HG03066 (cell line): ENCODE measurements around the gene CNOT2.

Experiments used
- ATAC-seq: cut with Tn5 transposase; IDR thresholded peaks from one replicate; pipeline ENCODE4 v1.9.1; 2021; ENCODE audit warnings: low read depth; ENCODE audit not compliant: unreplicated experiment

The CNOT2 gene, protein sequence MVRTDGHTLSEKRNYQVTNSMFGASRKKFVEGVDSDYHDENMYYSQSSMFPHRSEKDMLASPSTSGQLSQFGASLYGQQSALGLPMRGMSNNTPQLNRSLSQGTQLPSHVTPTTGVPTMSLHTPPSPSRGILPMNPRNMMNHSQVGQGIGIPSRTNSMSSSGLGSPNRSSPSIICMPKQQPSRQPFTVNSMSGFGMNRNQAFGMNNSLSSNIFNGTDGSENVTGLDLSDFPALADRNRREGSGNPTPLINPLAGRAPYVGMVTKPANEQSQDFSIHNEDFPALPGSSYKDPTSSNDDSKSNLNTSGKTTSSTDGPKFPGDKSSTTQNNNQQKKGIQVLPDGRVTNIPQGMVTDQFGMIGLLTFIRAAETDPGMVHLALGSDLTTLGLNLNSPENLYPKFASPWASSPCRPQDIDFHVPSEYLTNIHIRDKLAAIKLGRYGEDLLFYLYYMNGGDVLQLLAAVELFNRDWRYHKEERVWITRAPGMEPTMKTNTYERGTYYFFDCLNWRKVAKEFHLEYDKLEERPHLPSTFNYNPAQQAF

DNA sequence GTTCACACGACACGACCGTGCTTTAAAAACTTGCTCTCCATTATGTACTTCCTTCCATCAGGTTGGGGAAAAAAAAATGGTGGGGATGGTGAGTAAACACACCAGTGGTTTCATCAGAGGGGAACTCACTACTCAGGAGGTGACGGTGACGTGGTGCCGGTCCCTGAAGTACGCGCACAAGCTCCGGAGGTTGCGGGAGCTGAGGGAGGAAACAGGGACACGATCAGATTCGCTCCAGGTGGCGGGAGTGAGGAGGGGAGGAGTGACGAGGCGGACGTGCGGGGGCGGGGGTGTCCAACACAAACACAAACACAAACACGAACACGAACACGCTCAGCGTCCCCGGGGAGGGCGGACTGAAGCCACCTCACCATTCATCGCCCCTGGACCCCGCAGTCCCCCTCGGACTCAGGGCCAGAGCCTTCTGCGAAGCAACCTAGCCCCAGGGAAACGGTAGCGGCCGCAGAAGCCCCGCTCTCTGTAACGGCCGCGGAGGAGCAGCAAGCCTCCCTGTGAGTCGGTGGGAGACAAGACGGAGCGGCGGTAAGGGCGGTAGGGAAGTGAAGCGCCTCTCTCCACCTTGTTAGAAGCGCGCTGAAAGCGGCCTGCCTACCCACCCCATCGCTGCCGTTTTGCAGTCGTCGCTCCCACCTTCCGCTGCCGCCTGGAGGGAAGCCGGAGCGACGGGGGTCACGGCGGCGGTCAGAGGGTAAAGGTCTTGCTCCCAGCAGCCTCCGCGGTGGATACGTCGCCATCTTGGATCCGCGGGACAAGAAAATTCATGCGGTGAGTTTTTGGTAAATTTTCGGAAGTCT, at the start of gene CNOT2:
CNOT2 (plus strand) TSS at position 739 of the 815 bp plus-strand sequence. CDS start 34,794 bp downstream, outside the sequence.
- peak; percentile 65 for ATAC-seq

DNA sequence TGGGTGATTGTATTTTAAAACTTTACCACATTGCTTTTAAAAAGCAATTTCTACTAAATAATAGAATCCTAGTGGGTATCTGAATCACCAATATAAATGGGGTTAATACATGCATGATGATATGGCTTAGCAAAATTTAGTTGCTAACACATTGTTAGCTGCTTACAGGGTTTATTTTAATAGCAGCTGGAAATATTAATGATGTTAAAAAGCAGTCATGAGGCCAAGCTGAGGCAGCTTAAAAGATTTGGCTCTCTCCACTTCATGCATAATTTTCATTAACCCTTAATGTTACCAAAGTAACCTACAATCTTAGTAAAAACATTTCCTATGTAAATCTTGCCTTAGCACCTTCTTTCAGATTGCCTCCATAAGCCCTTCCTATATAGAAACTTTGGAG, 49.2 kb upstream of the CNOT2 start:
- no peak for ATAC-seq

DNA sequence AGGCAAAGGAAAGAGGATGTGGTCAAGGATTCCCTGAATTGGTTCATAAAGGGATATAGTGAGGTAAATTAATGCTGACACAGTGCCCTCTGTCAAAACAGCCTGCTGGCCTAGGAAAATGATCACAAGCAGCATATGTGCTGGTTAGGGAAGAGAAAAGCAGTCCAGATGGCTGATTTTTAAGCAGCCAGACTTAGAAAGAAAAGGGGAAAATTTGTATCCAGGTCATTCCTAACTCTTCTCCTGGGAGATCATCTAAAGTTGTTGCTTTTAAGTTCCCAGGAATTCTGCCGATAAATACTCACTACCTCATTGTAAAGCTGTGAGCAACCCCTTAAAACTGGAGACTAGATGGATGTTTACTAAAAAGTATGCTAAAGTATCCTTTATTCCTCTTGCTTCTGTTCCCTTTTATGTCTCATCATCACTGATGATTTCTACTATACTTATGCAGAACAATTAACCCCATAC, 46.4 kb upstream of the CNOT2 start:
- no peak for ATAC-seq

DNA sequence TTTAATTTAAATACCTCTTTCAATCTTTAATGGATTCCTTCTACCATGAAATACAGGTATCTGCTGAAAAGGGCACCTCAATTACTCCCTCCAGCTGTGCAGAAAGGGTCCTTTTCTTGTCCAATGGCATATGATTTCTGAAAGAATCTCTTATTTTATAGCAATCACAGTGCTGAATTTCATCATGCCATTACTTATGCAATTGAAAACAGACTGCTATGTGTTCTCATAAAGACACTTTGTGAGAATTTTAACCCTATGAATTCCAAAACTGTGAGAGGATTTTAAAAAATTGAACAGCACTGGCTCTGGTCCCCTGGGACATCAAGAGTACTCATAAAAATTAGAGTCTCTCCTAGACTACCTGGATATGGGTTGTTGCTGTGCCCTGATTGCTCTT, 45.9 kb upstream of the CNOT2 start:
- no peak for ATAC-seq

DNA sequence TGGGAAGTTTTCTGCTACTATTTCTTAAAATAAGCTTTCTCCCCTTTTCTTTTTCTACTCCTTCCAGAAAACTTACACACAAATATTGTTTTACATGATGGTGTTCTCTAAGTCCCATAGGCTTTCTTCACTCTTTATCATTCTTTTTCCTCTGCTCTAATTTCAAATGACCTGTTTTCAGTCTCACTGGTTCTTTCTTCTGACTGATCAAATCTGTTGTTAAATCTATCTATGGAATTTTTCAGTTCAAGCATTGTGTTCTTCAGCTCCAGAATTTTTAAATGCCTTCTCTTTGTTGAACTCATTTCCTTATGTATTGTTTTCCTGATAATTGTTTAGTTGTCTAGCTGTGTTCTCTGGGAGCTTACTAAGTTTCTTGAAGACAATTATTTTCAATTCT, 29.5 kb upstream of the CNOT2 start:
- no peak for ATAC-seq

DNA sequence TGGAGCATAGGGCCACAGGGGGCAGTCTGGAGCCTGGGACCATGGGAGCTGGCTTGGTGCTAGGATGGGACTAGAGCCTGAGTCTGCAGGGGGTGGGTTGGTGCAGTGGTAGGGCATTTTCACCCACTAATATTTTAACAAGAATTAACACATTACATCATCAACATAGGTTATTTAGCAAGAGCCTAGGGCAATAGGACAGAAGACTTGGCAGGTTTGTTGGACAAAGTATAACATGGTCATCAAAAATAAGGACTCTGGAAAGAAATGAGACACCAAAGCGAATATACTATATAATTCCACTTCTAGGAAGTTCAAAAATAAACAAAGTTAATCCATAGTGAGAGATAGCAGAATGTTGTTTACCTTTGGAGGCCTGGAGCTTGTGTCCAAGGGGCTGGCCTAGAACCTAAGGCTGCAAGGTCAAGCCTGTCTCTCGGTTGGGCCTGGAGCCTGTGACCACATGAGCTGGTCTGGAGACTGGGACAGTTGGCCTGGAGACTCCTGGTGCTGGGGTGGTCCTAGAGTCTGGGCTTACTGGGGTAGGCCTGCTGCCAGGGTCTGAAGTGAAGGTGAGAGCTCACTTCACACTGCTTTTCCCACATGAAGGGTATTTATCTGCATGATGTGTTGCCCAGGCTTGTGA, 28.1 kb upstream of the CNOT2 start:
- ATAC-seq = no peak

DNA sequence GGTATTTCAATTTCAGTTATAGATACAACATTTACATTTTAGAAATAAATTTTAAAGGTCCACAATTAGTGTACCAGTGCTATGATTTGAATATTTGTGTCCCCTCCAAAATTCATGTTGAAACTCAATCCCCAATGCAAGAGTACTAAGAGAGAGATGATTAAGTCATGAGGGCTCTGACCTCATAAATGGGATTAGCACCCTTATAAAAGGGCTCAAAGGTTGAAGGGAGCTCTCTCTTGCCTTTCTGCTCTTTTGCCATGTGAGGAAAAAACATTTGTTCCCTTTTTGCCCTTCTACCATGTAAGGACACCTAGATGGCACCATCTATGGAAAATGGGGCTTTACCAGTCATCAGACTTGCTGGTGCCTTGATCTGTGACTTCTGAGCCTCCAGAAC, 25.8 kb upstream of the CNOT2 start:
- ATAC-seq = no peak

DNA sequence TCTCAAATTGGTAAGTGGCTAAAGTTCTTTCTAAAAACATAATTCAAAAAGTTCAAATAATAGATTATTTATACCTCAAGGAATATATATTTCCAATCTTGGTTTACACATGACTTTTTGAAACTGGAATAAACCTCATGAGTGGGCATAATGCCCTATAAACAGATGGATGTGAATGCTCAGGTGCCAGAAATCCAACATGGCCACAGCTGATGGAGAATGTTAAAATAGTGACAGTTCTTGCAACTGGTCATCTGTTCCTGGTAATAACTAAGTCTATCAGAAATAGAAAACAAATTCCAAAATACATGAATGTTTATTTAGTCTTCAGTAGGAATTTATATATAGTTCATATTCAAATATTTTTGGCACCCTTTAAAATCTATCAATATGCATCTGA, 21.6 kb upstream of the CNOT2 start:
- no peak for ATAC-seq

DNA sequence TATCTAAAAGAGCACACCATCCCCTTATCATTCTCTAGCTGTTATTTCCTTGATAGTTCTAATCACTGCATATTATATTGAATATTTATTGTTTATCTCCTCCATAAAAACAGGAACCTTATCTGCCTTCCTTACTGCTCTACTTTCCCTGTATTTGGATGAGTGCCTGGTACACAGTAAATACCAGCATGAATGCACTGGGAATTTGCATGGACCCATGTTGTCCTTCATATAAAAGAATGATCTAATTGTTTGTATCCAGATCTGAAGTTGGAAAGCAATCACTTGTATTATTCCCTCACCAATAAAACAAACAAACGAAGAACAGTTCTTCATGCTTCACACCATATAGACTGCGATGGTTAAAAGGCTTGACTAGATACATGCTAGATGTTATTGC, 15.3 kb upstream of the CNOT2 start:
- no peak for ATAC-seq

DNA sequence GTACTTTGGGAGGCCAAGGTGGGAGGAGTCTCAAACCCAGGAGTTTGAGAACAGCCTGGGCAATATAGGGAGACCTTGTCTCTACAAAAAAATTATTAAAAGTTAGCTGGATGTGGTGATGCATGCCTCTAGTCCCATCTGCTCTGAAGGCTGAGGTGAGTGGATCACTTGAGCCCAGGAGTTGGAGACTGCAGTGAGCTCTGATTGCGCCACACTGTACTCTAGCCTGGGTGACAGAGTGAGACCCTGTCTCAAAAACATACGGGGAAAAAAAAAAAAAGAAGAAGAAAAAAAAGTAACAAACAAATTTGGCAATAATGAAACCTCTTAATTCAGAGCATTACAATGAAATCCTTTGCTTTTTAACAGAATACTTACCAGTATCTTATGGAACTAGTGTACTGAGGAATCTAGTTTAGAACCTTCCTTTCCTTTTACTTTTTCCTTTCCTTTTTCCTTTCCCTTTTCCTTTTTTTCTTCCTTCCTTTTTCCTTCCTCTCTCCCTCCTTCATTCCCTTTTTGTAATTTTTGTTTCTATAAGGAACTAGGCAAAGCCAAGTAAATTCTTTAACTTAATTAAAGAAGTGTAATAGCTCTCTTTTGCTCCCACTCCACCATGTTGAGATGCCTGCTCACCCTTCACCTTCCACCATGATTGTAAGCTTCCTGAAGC, 12.2 kb upstream of the CNOT2 start:
- no peak for ATAC-seq

DNA sequence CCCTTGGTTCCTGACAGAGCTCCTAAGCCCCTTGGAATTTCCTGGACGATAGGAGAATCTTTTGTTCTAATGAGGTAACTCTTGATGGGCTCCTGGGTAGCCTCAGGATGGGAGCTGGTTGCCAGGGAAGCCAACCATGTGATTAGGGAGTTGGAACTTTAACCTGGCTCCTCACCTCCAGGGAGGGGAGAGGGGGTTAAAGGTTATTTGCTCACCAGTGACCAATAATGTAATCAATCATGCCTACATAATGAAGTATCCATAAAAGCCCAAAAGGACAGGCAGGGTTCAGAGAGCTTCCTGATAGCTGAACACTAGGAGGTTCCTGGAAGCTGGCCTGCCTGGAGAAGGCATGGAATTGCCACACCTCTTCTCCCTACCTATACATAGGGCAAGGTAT, 6.2 kb upstream of the CNOT2 start:
- no peak for ATAC-seq

DNA sequence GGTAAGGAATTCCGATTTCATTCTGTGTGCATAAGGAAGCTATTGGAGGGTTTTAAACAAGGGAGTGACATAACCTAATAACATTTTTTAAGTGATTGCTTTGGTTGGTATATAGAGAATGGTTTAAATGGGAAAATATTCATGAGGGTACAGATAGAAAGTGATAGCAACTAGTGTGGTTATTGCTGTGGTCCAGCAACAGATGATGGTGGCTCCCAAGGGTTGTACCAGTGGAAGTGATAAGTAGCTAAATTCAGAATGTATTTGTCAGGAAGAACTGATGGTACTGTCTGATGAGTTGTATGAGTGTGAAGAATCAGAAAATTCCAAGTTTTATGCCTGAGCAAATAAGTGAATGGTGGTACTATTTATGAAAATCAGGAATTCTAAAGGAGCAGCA, 2.6 kb upstream of the CNOT2 start:
- no peak for ATAC-seq

DNA sequence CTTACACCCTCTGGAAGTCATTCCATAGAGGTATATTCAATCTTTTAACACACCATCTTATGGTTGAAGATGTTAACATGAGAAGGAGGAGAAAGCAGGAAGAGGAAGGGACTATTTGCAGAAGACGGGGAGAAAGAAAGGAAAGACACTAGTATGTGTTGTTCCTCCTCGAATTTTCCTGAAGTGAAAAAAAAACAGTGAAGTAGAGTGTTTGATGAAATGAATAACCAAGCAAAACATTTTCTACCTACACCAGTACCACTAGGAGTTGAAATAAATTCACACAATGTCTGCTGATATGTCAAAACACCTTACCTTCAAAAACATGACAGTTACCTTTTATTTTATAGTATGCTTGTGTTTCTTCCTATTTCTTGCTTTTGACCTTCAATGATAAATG, 1.4 kb upstream of the CNOT2 start:
- no peak for ATAC-seq

DNA sequence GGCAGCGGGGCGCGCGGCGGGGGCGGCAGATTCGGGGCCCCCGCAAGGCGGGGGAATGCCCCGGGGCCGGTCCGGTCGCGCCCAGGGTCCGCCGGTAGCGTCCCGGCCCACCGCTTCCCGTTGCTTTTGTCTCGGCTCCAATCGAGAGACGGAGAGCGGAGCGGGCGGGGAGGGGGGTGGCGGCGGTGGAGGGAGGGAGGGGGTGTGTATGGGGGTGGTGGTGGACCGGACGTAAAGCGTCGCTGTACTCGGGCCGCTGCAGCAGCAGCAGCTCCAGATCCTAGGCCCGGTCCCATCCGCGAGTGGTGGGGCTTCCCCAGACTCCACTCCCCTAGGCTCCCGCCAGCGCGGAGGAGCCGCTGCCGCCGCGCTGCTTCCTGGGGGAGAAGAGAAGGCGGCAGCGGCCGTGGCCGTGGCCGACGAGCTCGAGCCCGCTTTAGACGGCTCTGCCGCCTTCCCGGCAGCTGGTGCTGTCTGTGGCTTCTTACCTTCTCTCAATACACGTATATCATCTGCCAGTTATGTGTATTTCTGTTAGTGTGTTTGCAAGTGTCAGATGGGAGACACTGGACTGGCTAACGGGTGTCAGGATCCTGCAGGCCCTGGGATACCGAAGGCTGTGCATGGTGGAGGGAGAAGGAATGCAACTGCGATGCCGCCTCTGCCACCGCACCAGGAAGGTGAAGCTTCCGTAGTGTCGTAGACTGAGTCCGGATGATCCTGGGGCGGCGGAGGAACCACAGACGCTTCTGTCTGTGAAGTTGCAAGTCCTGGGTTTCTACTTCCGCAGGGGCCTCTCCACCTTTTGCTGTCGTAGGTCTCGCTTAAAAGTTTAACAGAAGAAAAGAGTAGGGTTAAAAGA, 508 bp downstream of the CNOT2 start:
- peak; percentile 43 for ATAC-seq

DNA sequence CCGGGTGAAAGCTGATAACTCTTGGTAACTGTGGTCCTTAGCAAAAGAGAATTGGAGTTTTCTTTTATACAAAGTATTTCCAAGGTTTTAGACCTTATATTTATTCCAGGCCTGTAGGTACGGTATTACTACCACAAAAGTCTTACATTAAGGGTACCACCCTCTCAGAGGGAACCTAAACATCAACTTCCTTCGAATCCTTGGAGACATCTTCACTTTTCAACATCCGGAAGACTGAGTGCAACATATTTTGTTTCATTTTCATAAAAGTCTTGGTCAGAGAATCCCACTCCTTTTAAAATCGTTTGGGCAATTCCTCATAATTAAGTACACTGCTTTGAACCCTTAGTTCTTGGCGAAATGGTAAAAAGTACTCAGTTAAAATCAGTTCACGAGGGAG, 1.2 kb downstream of the CNOT2 start:
- no peak for ATAC-seq

DNA sequence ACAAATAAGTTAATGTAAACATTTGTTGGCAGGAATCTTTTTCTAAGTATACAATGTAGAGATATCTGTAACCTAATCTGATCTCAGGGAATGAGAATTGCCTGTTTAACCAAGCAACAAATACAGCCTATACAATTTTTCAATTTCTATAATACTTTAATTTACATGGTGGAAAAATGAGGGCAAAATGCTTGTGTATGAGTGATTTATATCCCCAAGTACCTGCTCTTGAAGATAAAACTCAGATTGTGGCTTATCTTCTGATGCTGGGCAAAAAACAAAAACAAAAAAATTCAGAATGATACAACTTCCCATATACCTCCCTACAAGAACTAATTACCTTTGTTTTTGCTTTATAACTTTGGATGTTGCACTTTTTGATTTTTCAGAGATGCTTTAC, 2.2 kb downstream of the CNOT2 start:
- ATAC-seq = no peak

DNA sequence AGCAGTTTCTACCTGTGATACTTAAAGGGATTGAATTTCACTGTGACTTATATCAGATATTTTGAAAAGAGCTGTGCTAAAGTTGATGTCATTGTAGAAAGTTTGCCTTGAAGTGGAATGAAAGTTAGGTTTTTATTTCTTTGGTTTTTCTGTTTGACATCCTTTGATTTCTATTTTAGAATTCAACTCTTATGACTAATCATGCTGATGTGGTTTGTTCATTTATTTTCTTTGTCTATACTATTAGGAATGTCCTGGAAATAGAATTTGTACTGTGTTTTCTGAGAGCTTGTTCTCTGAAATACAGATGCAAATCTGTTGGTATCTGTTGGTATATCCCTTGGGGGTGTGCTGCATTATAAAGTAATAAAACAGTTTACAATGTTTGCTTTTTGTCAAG, 3.3 kb downstream of the CNOT2 start:
- ATAC-seq = no peak

DNA sequence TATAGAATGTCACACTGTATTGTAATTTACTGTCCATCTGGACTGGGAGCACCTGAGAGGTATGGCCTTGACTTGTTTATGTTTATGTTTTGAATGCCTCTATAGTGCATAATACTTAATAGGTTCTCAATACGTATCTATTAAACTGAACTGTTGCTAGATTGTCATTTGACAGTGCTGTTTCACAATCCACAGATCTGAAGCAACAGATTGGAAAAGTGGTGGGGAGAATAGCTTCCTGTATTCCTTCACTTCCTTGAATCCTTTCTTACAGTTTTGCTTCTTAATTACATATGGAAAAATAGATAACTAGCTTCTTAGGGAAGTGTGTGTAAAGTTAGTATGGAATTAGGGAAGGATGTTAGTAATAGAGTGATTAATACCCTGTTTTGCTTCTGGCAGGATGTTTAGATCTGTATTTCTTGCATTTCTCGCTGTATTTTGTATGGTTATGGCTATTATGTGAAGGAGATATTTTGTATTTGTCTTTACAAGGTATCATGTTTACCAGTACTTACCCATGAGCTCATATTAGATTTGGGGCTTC, 4.5 kb downstream of the CNOT2 start:
- ATAC-seq = no peak

DNA sequence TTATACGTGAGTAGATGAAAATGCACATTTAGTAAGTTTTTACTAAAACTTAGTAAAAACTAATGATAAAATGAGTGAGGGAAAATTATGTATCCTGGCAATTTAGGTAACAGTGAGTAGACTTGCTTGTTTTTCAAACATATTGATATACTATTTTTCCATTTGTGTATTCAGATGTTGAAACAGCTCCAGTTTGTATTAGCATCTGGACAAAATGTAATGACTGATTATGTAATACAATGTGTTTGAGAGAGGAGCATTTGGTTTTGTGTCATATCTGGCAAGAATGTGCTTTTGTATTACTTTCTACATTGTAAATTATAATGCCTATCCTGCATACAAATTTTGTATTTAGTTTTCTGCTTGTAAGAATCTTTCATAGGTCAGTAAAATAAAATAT, 5.6 kb downstream of the CNOT2 start:
- ATAC-seq = no peak
